ENCODE measurements around the gene CHRNA3. TPM values are rescaled to one million over a fixed set of nuclear protein-coding genes. Genes with fewer than 3 reads are reported as not detected.

CHRNA3 gene
- not detected in 2 replicates for total RNA-seq

DNA sequence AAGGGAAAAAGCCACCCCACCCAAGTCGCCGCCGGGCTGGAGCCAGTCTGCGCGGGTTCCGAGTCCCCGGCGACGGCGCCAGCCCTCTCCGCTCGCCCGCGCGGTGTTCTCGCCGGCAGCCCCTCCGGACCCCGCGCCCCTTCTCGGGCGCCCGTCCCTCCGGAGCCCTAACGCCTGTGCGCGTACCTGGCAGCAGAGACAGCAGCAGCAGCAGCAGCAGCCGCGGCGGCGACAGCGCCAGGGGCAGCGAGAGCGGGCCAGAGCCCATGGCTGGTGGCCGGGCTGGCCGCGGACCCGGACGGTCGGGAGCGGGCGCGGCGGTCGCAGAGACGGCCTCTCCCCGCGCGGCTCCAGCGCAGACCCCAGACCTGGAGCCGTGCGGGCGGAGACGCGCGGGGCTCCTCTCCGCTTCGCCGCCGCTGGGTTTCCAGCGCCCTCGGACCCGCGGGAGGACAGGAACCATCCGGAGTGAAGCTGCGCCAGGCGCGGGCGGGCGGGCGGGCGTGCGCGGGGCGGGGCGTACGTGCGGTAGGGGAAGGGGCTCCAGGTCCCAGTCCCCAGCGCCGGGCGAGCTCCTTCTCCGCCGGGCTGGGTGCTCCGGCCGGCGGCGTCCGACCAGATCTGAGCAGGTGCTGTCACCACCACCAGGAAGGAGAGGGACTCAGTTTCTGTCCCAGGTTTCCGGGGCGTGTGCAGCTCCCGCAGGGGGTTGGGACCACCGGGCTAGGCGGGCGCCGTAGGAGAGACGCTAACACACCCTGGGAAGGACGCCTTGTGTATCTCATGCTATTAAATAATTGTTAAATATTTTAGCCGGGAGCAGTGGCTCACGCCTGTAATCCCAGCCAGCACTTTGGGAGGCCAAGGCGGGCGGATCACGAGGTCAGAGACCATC is at the start of gene CHRNA3:
Gene CHRNA3, minus strand, starts transcription at position 470 of the 895 bp plus-strand sequence. Its CDS starts 202 bp downstream, at position 268.
- H3K4me3 Mint-ChIP-seq = no peak within 1 kb of the TSS
- intact Hi-C loops (cut with micrococcal nuclease) = no loop called here
- peaks cover 42% of the 10 kb centered on the region for H3K27me3 Mint-ChIP-seq
- ATAC-seq (ENCODE audit: low read depth) (no peak), DNase-seq (no peak)
- ChIA-PET CTCF (no interaction called here), POLR2A (no interaction called here)
- H3K9me3 Mint-ChIP-seq = no peaks in the 10 kb centered on the region
- H3K27ac Mint-ChIP-seq = no peak within 1 kb of the TSS
- H3K4me1 Mint-ChIP-seq = peaks cover 5% of the 10 kb centered on the region
- no peaks in the 10 kb centered on the region for H3K36me3 Mint-ChIP-seq (ENCODE audit: low read depth)
- TF ChIP-seq, protein P1, sequence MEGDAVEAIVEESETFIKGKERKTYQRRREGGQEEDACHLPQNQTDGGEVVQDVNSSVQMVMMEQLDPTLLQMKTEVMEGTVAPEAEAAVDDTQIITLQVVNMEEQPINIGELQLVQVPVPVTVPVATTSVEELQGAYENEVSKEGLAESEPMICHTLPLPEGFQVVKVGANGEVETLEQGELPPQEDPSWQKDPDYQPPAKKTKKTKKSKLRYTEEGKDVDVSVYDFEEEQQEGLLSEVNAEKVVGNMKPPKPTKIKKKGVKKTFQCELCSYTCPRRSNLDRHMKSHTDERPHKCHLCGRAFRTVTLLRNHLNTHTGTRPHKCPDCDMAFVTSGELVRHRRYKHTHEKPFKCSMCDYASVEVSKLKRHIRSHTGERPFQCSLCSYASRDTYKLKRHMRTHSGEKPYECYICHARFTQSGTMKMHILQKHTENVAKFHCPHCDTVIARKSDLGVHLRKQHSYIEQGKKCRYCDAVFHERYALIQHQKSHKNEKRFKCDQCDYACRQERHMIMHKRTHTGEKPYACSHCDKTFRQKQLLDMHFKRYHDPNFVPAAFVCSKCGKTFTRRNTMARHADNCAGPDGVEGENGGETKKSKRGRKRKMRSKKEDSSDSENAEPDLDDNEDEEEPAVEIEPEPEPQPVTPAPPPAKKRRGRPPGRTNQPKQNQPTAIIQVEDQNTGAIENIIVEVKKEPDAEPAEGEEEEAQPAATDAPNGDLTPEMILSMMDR (IDR thresholded peaks at IDR 0.05) = no peak

DNA sequence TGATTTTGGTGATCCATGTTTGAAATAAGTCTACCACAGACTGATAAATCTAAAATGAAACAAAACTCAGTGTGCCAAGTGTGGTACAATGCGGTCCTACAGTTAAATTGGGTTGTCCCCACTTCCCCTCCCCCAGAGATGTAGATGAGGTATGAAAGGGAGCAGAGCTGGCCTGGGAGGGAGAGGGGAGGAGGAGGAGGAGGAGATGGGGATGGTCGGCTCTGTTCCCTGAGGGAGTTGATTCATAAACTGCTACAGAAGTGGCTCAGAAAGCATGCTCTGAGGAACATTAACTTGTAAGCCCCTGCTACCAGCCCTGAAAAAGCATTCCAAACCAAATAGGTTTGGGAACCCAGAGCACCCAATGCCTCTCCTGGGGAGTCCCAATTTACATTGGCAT is 48.2 kb upstream of the CHRNA3 start:
- TF ChIP-seq, protein P1 (IDR thresholded peaks at IDR 0.05) = no peak
- intact Hi-C loops (cut with micrococcal nuclease) = no loop called here
- Mint-ChIP-seq H3K4me1 (no peaks in the 10 kb centered on the region), H3K27ac (no peak overlapping the region), H3K9me3 (no peaks in the 10 kb centered on the region), H3K36me3 (ENCODE audit: low read depth) (no peaks in the 10 kb centered on the region), H3K4me3 (no peak overlapping the region), H3K27me3 (peaks cover 8% of the 10 kb centered on the region)
- POLR2A ChIA-PET = no interaction called here
- DNase-seq (no peak), ATAC-seq (ENCODE audit: low read depth) (no peak)
- CTCF ChIA-PET = no interaction called here

DNA sequence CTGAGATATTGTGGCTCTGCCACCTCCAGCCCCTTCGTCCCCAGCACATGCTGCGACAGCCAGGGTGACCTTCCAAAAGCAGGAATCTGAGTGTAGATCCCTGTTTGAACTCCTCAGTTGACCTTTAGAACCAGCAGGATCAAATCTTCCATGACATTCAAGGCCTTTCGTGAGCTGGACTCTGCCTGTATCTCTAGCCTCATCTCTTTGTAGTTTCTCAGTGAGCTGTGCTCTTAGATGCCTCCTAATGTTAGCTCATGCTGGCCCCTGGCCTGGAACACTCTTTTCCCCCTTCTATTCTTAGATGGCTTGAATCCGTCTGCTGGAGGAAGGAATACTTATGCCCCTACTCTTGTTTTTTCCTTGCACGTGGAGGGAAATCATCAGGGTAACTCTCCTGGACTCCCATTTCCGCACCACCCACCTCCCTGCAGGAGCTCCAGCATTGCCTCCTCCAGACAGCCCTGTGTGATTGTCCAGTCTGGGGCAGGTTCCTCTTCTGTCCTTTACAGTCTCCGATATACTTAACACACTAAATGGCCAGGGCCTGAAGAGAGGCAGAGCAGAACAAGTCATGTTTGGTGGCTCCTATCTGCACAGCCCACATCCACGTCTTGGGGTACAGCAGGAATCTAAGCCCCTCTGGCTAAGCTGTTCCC is 46.9 kb upstream of the CHRNA3 start:
- peaks cover 8% of the 10 kb centered on the region for H3K27me3 Mint-ChIP-seq
- ATAC-seq (ENCODE audit: low read depth) = no peak
- TF ChIP-seq, protein P1 (IDR thresholded peaks at IDR 0.05) = no peak
- no peak overlapping the region for H3K4me3 Mint-ChIP-seq
- ChIA-PET CTCF (no interaction called here), POLR2A (no interaction called here)
- no peak for DNase-seq
- H3K36me3 Mint-ChIP-seq (ENCODE audit: low read depth) = no peaks in the 10 kb centered on the region
- intact Hi-C loops (cut with micrococcal nuclease) = no loop called here
- H3K4me1 Mint-ChIP-seq = no peaks in the 10 kb centered on the region
- no peak overlapping the region for H3K27ac Mint-ChIP-seq
- no peaks in the 10 kb centered on the region for H3K9me3 Mint-ChIP-seq

DNA sequence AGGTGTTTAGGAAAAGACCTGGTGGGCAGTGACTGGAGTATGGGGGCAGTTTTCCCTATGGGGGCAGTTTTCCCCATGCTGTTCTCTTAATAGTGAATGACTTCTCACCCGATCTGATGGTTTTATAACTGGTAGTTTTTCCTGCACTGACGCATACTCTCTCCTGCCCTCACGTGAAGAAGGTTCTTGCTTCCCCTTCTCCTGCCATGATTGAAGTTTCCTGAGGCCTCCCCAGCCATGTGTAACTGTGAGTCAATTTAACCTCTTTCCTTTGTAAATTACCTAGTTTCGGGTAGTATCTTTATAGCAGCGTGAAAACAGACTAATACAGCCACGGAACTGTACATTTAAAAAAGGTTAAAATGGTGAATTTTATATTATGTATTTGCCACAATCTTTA is 45.2 kb upstream of the CHRNA3 start:
- intact Hi-C loops (cut with micrococcal nuclease) = no loop called here
- Mint-ChIP-seq H3K9me3 (no peaks in the 10 kb centered on the region), H3K27me3 (peaks cover 8% of the 10 kb centered on the region), H3K36me3 (ENCODE audit: low read depth) (no peaks in the 10 kb centered on the region), H3K4me3 (no peak overlapping the region), H3K27ac (no peak overlapping the region), H3K4me1 (no peaks in the 10 kb centered on the region)
- no peak for DNase-seq
- ChIA-PET POLR2A (no interaction called here), CTCF (no interaction called here)
- TF ChIP-seq, protein P1 (IDR thresholded peaks at IDR 0.05) = no peak
- no peak for ATAC-seq (ENCODE audit: low read depth)

DNA sequence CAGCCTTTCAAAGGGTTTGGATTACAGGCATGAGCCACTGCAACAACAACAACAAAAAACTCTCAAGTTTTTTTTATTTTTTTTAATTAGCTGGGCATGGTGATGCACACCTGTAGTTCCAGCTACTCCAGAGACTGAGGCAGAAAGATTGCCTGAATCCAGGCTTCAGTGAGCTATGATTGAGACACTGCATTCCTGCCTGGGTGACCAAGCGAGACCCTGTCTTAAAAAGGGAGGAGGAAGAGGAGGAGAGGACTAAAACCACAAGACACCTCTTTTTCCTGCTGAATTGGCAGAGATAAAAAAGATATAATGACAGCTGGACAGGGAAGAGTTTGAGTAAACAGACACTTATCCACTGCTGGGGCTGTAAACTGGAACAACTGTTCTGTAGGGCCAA is 42.9 kb upstream of the CHRNA3 start:
- peaks cover 8% of the 10 kb centered on the region for H3K27me3 Mint-ChIP-seq
- H3K27ac Mint-ChIP-seq = no peak overlapping the region
- intact Hi-C loops (cut with micrococcal nuclease) = no loop called here
- TF ChIP-seq, protein P1 (IDR thresholded peaks at IDR 0.05) = no peak
- H3K4me1 Mint-ChIP-seq = no peaks in the 10 kb centered on the region
- ATAC-seq (ENCODE audit: low read depth) (no peak), DNase-seq (no peak)
- CTCF ChIA-PET = no interaction called here
- POLR2A ChIA-PET = no interaction called here
- H3K9me3 Mint-ChIP-seq = no peaks in the 10 kb centered on the region
- H3K36me3 Mint-ChIP-seq (ENCODE audit: low read depth) = no peaks in the 10 kb centered on the region
- no peak overlapping the region for H3K4me3 Mint-ChIP-seq

Data from activated B cell treated with CpG ODN at 0.5 μM for 24 hours (primary cell).